HG02970 (cell line): ENCODE data around the gene ASPRV1.
"Not testable (repeated sequence)": the region's sequence is repeated elsewhere in the genome, so short reads cannot be mapped to it uniquely, and the experiment has no call there.

Experiments used
- ATAC-seq: cut with Tn5 transposase; IDR thresholded peaks from one replicate; pipeline ENCODE4 v1.9.1; 2021; ENCODE audit warnings: mild to moderate bottlenecking, moderate library complexity, moderate number of reproducible peaks; ENCODE audit not compliant: unreplicated experiment, low FRiP score

ASPRV1 gene

DNA sequence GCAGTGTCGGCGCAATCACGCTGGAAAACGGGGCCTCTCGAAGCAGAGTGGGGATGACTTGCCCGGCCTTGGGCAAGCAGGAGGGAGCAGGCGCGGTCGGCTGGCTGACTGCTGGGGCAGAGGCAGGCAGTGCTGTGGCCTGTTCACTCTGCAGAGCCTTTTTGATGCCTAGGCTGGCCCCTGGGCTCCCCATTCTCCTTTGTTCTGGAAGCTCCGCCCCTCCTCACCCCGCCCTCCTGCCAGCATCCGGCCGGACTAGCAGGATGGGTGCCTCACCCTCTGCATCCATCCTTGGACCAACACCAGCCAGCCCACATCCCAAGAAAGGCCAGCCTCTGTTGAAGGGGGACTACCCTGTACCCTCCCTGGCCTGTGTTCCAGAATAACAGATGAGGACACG lies at the start of gene ASPRV1:
TSS of gene ASPRV1 (minus strand) at position 136 of the 400 bp plus-strand sequence. CDS start 195 bp downstream, outside the sequence.
- ATAC-seq = no peak

DNA sequence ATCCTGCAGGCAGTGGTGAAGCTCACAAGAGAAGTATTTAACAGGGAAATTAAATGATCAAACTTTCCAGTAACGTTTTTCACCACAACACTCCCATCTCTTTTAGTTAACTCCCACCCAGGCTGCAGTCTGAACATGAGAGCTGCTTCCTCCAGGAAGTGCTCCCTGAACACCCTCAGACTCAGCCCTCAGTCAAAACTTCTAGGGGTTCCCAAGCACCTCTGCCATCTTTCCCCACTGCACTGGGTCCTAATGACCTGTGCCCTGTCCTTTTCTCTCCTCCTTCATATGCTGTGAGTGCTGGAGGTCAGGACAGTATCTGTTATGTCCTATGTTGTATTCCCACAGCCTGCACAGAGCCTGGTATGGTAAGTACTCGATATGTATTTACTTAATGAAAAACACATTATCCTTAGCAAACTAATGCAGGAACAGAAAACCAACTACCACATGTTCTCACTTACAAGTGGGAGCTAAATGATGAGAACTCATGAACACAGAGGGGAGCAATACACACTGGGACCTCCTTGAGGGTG lies 49.2 kb upstream of the ASPRV1 start:
- no peak for ATAC-seq

- no peak for ATAC-seq
Measured at GRCh38 chr2:70009762-70010575, 48.5 kb upstream of the ASPRV1 start.

DNA sequence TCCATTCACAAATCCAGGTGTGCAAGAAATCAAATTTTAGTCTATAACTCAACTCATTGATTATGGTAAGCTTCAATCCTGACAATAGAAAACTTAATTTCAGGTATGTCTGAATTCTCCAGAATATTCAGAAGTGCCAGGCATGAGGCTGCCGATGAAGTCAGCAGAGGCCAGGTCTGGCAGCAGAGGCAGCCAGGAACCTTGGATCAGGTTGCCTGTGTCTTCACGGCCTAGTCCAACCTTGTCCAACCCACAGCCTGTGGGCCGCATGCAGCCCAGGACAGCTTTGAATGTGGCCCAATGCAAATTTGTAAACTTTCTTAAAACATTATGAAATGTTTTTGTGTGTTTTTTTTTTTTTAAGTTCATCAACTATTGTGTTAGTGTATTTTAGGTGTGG lies 46.9 kb upstream of the ASPRV1 start:
- no peak for ATAC-seq

DNA sequence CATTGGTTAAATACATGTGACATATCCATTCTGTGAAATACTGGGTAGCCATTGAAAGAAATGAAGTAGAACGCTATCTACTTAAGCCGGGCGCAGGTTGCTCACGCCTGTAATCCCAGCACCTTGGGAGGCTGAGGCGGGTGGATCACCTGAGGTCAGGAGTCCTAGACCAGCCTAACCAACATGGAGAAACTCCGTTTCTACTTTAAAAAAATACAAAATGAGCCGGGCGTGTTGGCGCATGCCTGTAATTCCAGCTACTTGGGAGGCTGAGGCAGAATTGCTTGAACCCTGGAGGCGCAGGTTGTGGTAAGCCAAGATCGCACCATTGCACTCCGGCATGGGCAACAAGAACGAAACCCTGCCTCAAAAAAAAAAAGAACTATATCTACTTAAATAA lies 45.7 kb upstream of the ASPRV1 start:
- no peak for ATAC-seq

DNA sequence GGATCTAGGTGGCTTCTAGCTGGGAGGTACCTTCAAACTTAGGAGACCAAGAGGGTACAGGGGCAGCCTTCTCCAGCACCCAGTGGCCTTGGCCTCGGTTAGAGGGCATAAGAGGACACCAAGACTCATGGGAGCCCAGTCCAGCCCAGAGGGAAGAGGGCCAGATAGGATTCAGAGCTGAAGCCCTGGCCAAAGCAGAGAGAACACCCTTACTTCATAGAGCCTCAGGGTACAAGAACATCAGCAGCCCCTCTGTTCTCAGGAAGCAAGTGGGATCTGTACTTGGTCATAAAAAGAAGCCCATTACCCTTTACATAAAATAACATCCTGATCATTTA lies 45.0 kb upstream of the ASPRV1 start:
- no peak for ATAC-seq

DNA sequence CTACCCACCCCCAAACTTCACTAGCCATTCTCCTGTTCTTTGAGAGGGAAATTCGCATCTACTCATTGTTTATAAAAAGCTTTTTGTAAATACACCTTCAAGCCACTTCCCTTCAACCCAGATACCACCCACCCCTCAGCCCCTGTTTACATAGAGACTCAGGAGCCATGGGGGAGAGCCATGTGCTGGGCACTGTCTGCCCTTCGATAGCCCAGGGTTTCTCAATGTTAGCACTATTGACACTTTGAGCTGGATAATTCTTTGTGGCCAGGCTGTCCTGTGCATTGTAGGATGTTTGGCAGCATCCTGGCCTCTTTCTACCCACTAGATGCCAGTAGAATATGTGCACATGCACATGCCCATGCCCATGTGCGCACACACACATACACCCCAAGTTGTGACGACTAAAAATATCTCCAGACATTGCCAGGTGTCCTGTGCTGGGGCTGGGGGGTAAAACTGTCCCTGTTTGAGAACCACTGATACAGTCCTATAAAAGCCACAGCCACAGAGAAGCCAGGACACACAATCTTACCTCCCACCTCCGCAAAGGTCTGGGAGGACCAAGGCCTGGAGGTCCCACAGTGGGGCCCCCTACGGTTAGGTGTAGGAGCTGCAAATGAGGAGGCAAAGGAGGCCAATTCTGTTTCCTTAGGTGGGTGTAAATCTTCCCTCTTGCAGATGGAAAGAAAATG lies 44.5 kb upstream of the ASPRV1 start:
- no peak for ATAC-seq

- no peak for ATAC-seq
Measured at GRCh38 chr2:70005216-70005615, 43.8 kb upstream of the ASPRV1 start.

GRCh38 chr2:70003093-70003830 lies 41.8 kb upstream of the ASPRV1 start:
- ATAC-seq = no peak

- ATAC-seq = no peak
Measured at GRCh38 chr2:70002241-70002899, 40.9 kb upstream of the ASPRV1 start.

DNA sequence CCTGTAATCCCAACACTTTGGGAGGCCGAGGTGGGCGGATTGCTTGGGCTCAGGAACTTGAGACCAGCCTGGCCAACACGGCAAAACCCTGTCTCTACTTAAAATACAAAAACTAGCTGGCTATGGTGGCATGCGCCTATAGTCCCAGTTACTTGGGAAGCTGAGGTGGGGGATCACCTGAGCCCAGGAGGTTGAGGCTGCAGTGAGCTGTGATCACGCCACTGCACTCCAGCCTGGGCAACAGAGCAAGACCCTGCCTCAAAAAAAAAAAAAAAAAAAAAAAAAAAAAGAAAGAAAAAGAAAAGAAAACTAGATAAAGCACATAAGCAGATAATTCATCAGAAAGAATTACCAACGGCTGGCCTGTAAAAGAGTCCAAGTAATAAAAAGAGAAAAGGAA lies 39.1 kb upstream of the ASPRV1 start:
- not testable (repeated sequence) for ATAC-seq

DNA sequence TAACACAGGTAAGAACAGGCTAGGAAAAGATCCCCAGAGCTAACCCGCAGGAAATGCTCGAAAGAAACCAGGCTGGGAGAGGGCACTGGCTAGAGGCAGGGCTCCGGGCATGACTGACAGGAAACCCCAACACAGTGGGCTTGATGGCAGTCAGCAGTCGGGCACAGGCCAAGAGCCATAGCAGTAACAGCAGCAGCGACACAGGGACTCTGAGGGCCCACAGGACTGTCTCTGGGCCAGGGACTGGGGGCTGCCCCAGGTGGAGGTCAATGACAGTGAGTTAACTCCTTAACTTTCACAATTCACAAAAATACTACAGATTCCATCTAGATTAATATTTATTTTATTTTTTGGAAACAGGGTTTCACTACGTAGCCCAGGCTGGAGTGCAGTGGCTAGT lies 37.3 kb upstream of the ASPRV1 start:
- ATAC-seq = no peak

- no peak for ATAC-seq
Measured at GRCh38 chr2:69997015-69997830, 35.8 kb upstream of the ASPRV1 start.

DNA sequence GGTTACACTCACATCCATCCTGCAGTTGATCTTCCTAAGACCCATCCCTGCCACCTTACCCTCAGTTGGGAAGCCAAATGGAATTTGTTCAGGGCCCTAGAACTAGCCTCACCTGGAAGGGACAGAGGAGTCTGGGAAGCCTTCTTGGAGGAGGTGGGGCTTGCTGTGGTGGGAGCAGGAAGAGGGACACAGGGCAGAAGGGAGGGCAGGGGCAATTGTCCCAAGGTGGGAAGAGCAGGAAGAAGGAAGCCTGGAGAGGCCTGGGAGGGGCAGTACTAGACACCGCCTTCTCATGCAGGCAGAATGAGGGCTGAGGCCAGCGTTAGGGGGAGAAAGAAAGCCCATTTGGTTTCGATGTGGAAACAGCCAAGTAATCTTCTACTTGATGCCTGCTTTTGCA lies 34.1 kb upstream of the ASPRV1 start:
- ATAC-seq = no peak

DNA sequence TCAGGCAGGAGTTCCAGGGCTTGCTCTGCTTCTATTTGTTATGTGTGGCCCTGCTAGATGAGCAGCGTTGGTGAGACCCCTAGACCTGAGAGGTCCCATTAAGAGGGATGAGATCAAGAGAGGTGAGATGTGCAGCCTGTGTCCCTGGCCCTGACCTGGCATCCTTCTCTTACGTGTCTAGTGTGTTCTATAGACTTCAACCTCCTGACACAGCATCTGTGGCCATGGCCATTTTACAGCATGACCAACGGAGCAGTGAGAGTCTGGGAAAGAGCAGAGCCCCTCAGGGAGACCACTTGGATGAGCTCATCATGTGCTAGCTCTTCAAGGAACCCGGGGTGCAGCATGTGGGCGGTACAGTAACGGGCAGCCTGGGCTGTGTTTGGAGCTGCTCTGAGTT lies 32.7 kb upstream of the ASPRV1 start:
- ATAC-seq = no peak

- ATAC-seq = no peak
Measured at GRCh38 chr2:69993708-69994107, 32.3 kb upstream of the ASPRV1 start.

DNA sequence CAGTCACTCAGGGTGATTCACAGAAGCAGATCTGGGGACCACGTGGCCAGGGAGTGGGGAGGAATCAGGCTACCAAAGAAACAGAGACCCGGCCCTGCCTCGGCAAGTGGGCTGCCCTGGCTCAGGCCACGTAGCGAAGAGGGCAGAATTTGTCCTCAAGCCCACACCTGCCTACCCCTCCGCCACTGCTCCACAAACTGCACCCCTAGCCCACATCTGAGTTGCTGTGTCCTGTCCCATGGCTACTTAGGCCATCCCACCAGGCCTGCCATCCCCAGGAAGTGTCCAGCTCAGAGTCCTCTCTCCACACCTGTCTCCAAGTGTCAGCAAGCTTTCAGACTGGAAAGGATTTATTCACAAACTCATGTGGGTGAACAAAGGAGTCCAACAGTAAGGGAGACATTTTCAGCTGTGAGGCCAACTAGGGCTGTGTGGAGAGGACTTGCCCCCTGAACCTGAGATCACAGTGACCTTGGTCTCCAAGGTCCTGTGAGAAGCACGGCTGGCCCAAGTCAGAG lies 31.7 kb upstream of the ASPRV1 start:
- ATAC-seq = no peak

DNA sequence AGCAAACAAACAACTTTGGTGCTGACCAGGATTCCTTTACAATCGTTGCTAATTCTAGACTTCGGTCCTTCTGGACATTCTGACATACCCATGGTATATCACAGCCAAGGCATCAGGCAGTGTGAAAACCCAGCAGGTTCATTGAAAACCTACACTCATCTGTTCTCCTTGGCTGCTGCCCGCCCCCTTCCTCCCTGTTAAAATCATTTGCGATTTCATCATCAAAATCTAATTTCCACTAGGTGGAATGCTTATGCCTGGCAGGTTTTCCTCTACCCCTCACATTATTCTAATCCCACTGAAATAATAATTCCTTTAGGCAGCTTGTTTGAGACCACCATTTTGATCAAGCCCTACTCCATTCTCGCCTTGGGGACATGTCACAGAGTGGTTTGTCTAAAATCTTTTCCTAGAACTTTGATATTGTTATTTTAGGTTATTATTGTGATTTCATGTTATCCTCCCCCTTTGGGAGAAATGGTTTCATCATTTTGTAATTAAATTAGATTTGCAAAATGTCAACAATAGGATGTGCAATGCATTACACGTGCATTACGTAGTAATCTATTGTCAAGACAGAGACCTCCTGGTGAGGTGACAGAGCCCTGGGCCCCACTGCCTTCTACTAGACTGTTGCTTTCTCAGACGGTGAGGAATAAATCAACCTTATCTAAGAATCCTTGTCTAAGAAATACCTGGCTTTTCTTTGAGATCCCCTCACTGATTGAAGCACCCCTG lies 31.0 kb upstream of the ASPRV1 start:
- ATAC-seq = no peak
